Measurements from ENCODE around the gene TUBB6.

GRCh38 chr18:12287131-12287681 is 20.8 kb upstream of the TUBB6 start:
- TF ChIP-seq PRDM15 (CRISPR knock-in tag; IDR thresholded peaks at IDR 0.05) (no peak), ZNF530 (CRISPR knock-in tag; IDR thresholded peaks at IDR 0.05; ENCODE audit: low read depth) (no peak), SNAPC4 (CRISPR knock-in tag; IDR thresholded peaks at IDR 0.05) (no peak), ZNF317 (CRISPR knock-in tag; IDR thresholded peaks at IDR 0.05) (no peak), EZH2 (conservative IDR thresholded peaks at IDR 0.05; ENCODE audit: low read depth, low read length) (no peak), NFYB (CRISPR knock-in tag; IDR thresholded peaks at IDR 0.05) (no peak), PHF8 (CRISPR knock-in tag; IDR thresholded peaks at IDR 0.05) (no peak), CCDC6 (CRISPR knock-in tag; IDR thresholded peaks at IDR 0.05) (no peak), ZNF446 (CRISPR knock-in tag; IDR thresholded peaks at IDR 0.05) (no peak), ATF3 (CRISPR knock-in tag; IDR thresholded peaks at IDR 0.05) (no peak), ONECUT2 (CRISPR knock-in tag; IDR thresholded peaks at IDR 0.05) (no peak), ZNF280D (CRISPR knock-in tag; IDR thresholded peaks at IDR 0.05) (no peak), RNF2 (conservative IDR thresholded peaks at IDR 0.05; ENCODE audit: low read depth) (no peak), ZNF512B (CRISPR knock-in tag; IDR thresholded peaks at IDR 0.05; ENCODE audit: borderline replicate concordance) (no peak)

Data from HepG2 (cell line).